Left lung (tissue), 10 donors: ENCODE measurements around the gene KCNG2. TPM values are rescaled to one million over a fixed set of nuclear protein-coding genes. Genes with fewer than 3 reads are reported as not detected.

Experiments
- ATAC-seq: fragments of 200-7000 bp; cut with Tn5 transposase; one replicate; pipeline ENCODE4 v1.9.1; 2020; ENCODE audit warnings: moderate library complexity
- DNase-seq, 4 donors: peaks; one replicate each; pipeline ENCODE4 v3.0.0-alpha.2; 2013 to 2020
- H3K27ac ChIP-seq, 2 donors: fragments of 200-600 bp; sonication (generic) in 1 of 2; one replicate each; pipeline versions ENCODE4 v1.5.0 to v1.8.0; 2020 to 2021
- H3K27me3 ChIP-seq, 2 donors: fragments of 200-600 bp; sonication (generic) in 1 of 2; one replicate each; pipeline versions ENCODE4 v1.5.0 to v1.8.0; 2020 to 2021
- H3K36me3 ChIP-seq, 2 donors: fragments of 200-600 bp; sonication (generic) in 1 of 2; one replicate each; pipeline versions ENCODE4 v1.5.0 to v1.8.0; 2020 to 2021
- H3K4me1 ChIP-seq, 2 donors: fragments of 200-600 bp; one replicate each; pipeline ENCODE4 v1.8.0; 2021
- H3K4me3 ChIP-seq, 2 donors: fragments of 200-600 bp; sonication (generic) in 1 of 2; one replicate each; pipeline versions ENCODE4 v1.5.0 to v1.8.0; 2020 to 2021; ENCODE audit warnings: mild to moderate bottlenecking in 1 of 2
- H3K9me3 ChIP-seq, 2 donors: fragments of 200-600 bp; sonication (generic) in 1 of 2; one replicate each; pipeline versions ENCODE4 v1.5.0 to v1.8.0; 2020 to 2021
- CTCF ChIP-seq, 2 donors: fragments of 200-600 bp; sonication (generic) in 1 of 2; IDR thresholded peaks; one replicate each; pipeline versions ENCODE4 v1.5.0 to v1.8.0; 2021; ENCODE audit warnings: antibody characterized with exemption in 2 of 2
- intact Hi-C, 2 donors: fragments of 100-400 bp; cut with DNase I; formaldehyde crosslinking; loops; one replicate each; pipeline versions ENCODE4 v1.11.2 to v1.14.2; 2022
- polyA plus RNA-seq, 6 donors: library from polyadenylated mRNA; unstranded; fragments of 120-200 nt; gene quantifications; one replicate each; pipeline ENCODE4 v1.2.1, GENCODE V29; 2013; ENCODE audit not compliant: insufficient read length in 6 of 6
- total RNA-seq, 2 donors: library from RNA; stranded (reverse); fragmentation: NEBNext Ultra II Directional; extraction: Animal tissue kit (Norgen Biotek cat#: 25700); gene quantifications; one replicate each; pipeline ENCODE4 v1.2.1, GENCODE V29; 2021
- donor health status: DM: no; HTN: yes; CAD: no.
- donor health status: DM: no; HTN: no; CAD: no.

Gene KCNG2
- total and polyA plus RNA-seq, 8 donors: 0.17 to 1.1 (median 0.31) TPM

GRCh38 chr18:79868811-79869541 lies 71.2 kb downstream of the KCNG2 start:
- peaks cover 0 to 21% of the 10 kb centered on the region in 2 donors for H3K27me3 ChIP-seq
- TF ChIP-seq CTCF (IDR thresholded peaks at IDR 0.05): no peak
- peak in 1 of 4 donors; percentile 65 for DNase-seq
- intact Hi-C loops: no loop called here
- no peaks in the 10 kb centered on the region for H3K36me3 ChIP-seq
- no peak overlapping the region for H3K27ac ChIP-seq
- no peak overlapping the region for H3K4me3 ChIP-seq
- no peak for ATAC-seq
- H3K9me3 ChIP-seq: no peaks in the 10 kb centered on the region
- H3K4me1 ChIP-seq: no peaks in the 10 kb centered on the region

GRCh38 chr18:79869591-79870300 lies 72.0 kb downstream of the KCNG2 start:
- Histone ChIP-seq H3K36me3 (no peaks in the 10 kb centered on the region), H3K4me1 (no peaks in the 10 kb centered on the region), H3K27ac (no peak overlapping the region), H3K4me3 (no peak overlapping the region), H3K27me3 (peaks cover 0 to 24% of the 10 kb centered on the region in 2 donors), H3K9me3 (no peaks in the 10 kb centered on the region)
- TF ChIP-seq CTCF (IDR thresholded peaks at IDR 0.05): no peak
- peak in 1 of 4 donors; percentile 65 for DNase-seq
- intact Hi-C loops: loop anchor here in 1 of 2 donors (10.0 kb wide), 1 partner anchor 55 kb away; no protein-coding TSS in a partner anchor
- no peak for ATAC-seq

- intact Hi-C loops: loop anchor here in 1 of 2 donors (10.0 kb wide), 1 partner anchor 56 kb away; no protein-coding TSS in a partner anchor
- no peaks in the 10 kb centered on the region for H3K9me3 ChIP-seq
- H3K4me3 ChIP-seq: no peak overlapping the region
- DNase-seq (peak in 1 of 4 donors; percentile 74), ATAC-seq (no peak)
- no peaks in the 10 kb centered on the region for H3K36me3 ChIP-seq
- H3K4me1 ChIP-seq: no peaks in the 10 kb centered on the region
- peaks cover 0 to 26% of the 10 kb centered on the region in 2 donors for H3K27me3 ChIP-seq
- H3K27ac ChIP-seq: no peak overlapping the region
- no peak for TF ChIP-seq CTCF (IDR thresholded peaks at IDR 0.05)
Observed at GRCh38 chr18:79870301-79871025, 72.7 kb downstream of the KCNG2 start.

- ATAC-seq (no peak), DNase-seq (peak in 1 of 4 donors; percentile 77)
- intact Hi-C loops: loop anchor here in 1 of 2 donors (10.0 kb wide), 1 partner anchor 56 kb away; no protein-coding TSS in a partner anchor
Observed at GRCh38 chr18:79871026-79871390, 73.3 kb downstream of the KCNG2 start.

More at GRCh38 chr18:79871026-79871390, 73.3 kb downstream of the KCNG2 start:
- Histone ChIP-seq H3K4me1 (no peaks in the 10 kb centered on the region), H3K9me3 (no peaks in the 10 kb centered on the region), H3K27ac (no peak overlapping the region), H3K27me3 (peaks cover 0 to 31% of the 10 kb centered on the region in 2 donors), H3K4me3 (no peak overlapping the region), H3K36me3 (no peaks in the 10 kb centered on the region)
- no peak for TF ChIP-seq CTCF (IDR thresholded peaks at IDR 0.05)
